ENCODE data around the gene SLC6A5. TPM values are rescaled to one million over a fixed set of nuclear protein-coding genes. Genes with fewer than 3 reads are reported as not detected.

The SLC6A5 gene
- total RNA-seq, 1 experiment from 2014 or later, result not detected

- no peak for DNase-seq
- no peaks in the 10 kb centered on the region for H3K27me3 ChIP-seq (ENCODE audit: low read length)
Measured at GRCh38 chr11:20654038-20654437, 54.6 kb downstream of the SLC6A5 start.

GRCh38 chr11:20656901-20657300, 57.5 kb downstream of the SLC6A5 start:
- Histone ChIP-seq H3K9me2 (replicated peaks; ENCODE audit: insufficient read depth, low read length) (no peaks in the 10 kb centered on the region), H3K9ac (ENCODE audit: low read length) (no peak overlapping the region), H3K9me3 (ENCODE audit: low read length) (no peaks in the 10 kb centered on the region), H2AFZ (ENCODE audit: low read length) (no peak overlapping the region), H3K27ac (ENCODE audit: low read length) (no peak overlapping the region), H3K79me2 (ENCODE audit: low read length) (no peaks in the 10 kb centered on the region), H3K4me2 (ENCODE audit: low read depth, low read length, poor library complexity, severe bottlenecking) (no peak overlapping the region), H3K36me3 (ENCODE audit: insufficient read depth, low read length) (no peaks in the 10 kb centered on the region), H3K27me3 (ENCODE audit: low read length) (no peaks in the 10 kb centered on the region), H3K4me1 (ENCODE audit: low read length) (no peaks in the 10 kb centered on the region), H4K20me1 (ENCODE audit: insufficient read depth, low read depth, low read length) (no peaks in the 10 kb centered on the region), H3K4me3 (ENCODE audit: low read length) (no peak overlapping the region)
- no peak for DNase-seq

More at GRCh38 chr11:20654038-20654437, 54.6 kb downstream of the SLC6A5 start:
- no peaks in the 10 kb centered on the region for H4K20me1 ChIP-seq (ENCODE audit: insufficient read depth, low read depth, low read length)
- no peak overlapping the region for H3K27ac ChIP-seq (ENCODE audit: low read length)
- H3K9me2 ChIP-seq (replicated peaks; ENCODE audit: insufficient read depth, low read length), result no peaks in the 10 kb centered on the region
- H3K4me1 ChIP-seq (ENCODE audit: low read length), result no peaks in the 10 kb centered on the region
- H3K9ac ChIP-seq (ENCODE audit: low read length), result no peak overlapping the region
- H2AFZ ChIP-seq (ENCODE audit: low read length), result no peak overlapping the region
- no peaks in the 10 kb centered on the region for H3K79me2 ChIP-seq (ENCODE audit: low read length)
- no peaks in the 10 kb centered on the region for H3K36me3 ChIP-seq (ENCODE audit: insufficient read depth, low read length)
- no peak overlapping the region for H3K4me3 ChIP-seq (ENCODE audit: low read length)
- H3K9me3 ChIP-seq (ENCODE audit: low read length), result no peaks in the 10 kb centered on the region
- H3K4me2 ChIP-seq (ENCODE audit: low read depth, low read length, poor library complexity, severe bottlenecking), result no peak overlapping the region

GRCh38 chr11:20658135-20658534, 58.7 kb downstream of the SLC6A5 start:
- Histone ChIP-seq H3K9me3 (ENCODE audit: low read length) (no peaks in the 10 kb centered on the region), H3K9me2 (replicated peaks; ENCODE audit: insufficient read depth, low read length) (no peaks in the 10 kb centered on the region), H3K4me1 (ENCODE audit: low read length) (no peaks in the 10 kb centered on the region), H3K79me2 (ENCODE audit: low read length) (no peaks in the 10 kb centered on the region), H3K9ac (ENCODE audit: low read length) (no peak overlapping the region), H3K27ac (ENCODE audit: low read length) (no peak overlapping the region), H3K4me3 (ENCODE audit: low read length) (no peak overlapping the region), H3K36me3 (ENCODE audit: insufficient read depth, low read length) (no peaks in the 10 kb centered on the region), H2AFZ (ENCODE audit: low read length) (no peak overlapping the region), H4K20me1 (ENCODE audit: insufficient read depth, low read depth, low read length) (no peaks in the 10 kb centered on the region), H3K4me2 (ENCODE audit: low read depth, low read length, poor library complexity, severe bottlenecking) (no peak overlapping the region), H3K27me3 (ENCODE audit: low read length) (no peaks in the 10 kb centered on the region)
- no peak for DNase-seq

- H3K36me3 ChIP-seq (ENCODE audit: insufficient read depth, low read length), result no peaks in the 10 kb centered on the region
- H3K27me3 ChIP-seq (ENCODE audit: low read length), result no peaks in the 10 kb centered on the region
- no peaks in the 10 kb centered on the region for H3K4me1 ChIP-seq (ENCODE audit: low read length)
- no peaks in the 10 kb centered on the region for H3K79me2 ChIP-seq (ENCODE audit: low read length)
- no peak overlapping the region for H3K4me2 ChIP-seq (ENCODE audit: low read depth, low read length, poor library complexity, severe bottlenecking)
- no peak overlapping the region for H2AFZ ChIP-seq (ENCODE audit: low read length)
- H3K9me3 ChIP-seq (ENCODE audit: low read length), result no peaks in the 10 kb centered on the region
- H3K4me3 ChIP-seq (ENCODE audit: low read length), result no peak overlapping the region
- peak; percentile 44 for DNase-seq
- H4K20me1 ChIP-seq (ENCODE audit: insufficient read depth, low read depth, low read length), result no peaks in the 10 kb centered on the region
- no peak overlapping the region for H3K27ac ChIP-seq (ENCODE audit: low read length)
- no peak overlapping the region for H3K9ac ChIP-seq (ENCODE audit: low read length)
- no peaks in the 10 kb centered on the region for H3K9me2 ChIP-seq (replicated peaks; ENCODE audit: insufficient read depth, low read length)
Measured at GRCh38 chr11:20661445-20661844, 62.0 kb downstream of the SLC6A5 start.

- Histone ChIP-seq H2AFZ (ENCODE audit: low read length) (no peak overlapping the region), H3K4me3 (ENCODE audit: low read length) (no peak overlapping the region), H3K27ac (ENCODE audit: low read length) (no peak overlapping the region), H3K27me3 (ENCODE audit: low read length) (no peaks in the 10 kb centered on the region), H4K20me1 (ENCODE audit: insufficient read depth, low read depth, low read length) (no peaks in the 10 kb centered on the region), H3K9me2 (replicated peaks; ENCODE audit: insufficient read depth, low read length) (no peaks in the 10 kb centered on the region), H3K4me2 (ENCODE audit: low read depth, low read length, poor library complexity, severe bottlenecking) (no peak overlapping the region), H3K9ac (ENCODE audit: low read length) (no peak overlapping the region), H3K9me3 (ENCODE audit: low read length) (no peaks in the 10 kb centered on the region), H3K36me3 (ENCODE audit: insufficient read depth, low read length) (no peaks in the 10 kb centered on the region), H3K4me1 (ENCODE audit: low read length) (no peaks in the 10 kb centered on the region), H3K79me2 (ENCODE audit: low read length) (no peaks in the 10 kb centered on the region)
- DNase-seq, result no peak
Measured at GRCh38 chr11:20661850-20662249, 62.4 kb downstream of the SLC6A5 start.

- H3K9ac ChIP-seq (ENCODE audit: low read length), result no peak overlapping the region
Measured at GRCh38 chr11:20668131-20668809, 68.9 kb downstream of the SLC6A5 start.

GRCh38 chr11:20668844-20669819, 69.7 kb downstream of the SLC6A5 start, which contains the start of gene NELL1:
NELL1 (plus strand) TSS chr11:20669586.
- Histone ChIP-seq H4K20me1 (ENCODE audit: insufficient read depth, low read depth, low read length) (no peaks in the 10 kb centered on the region), H3K79me2 (ENCODE audit: low read length) (no peaks in the 10 kb centered on the region), H2AFZ (ENCODE audit: low read length) (no peak within 1 kb of the TSS), H3K27me3 (ENCODE audit: low read length) (no peaks in the 10 kb centered on the region), H3K27ac (ENCODE audit: low read length) (no peak within 1 kb of the TSS), H3K4me3 (ENCODE audit: low read length) (no peak within 1 kb of the TSS), H3K36me3 (ENCODE audit: insufficient read depth, low read length) (no peaks in the 10 kb centered on the region), H3K9me3 (ENCODE audit: low read length) (no peaks in the 10 kb centered on the region), H3K4me2 (ENCODE audit: low read depth, low read length, poor library complexity, severe bottlenecking) (no peak within 1 kb of the TSS), H3K9ac (ENCODE audit: low read length) (no peak within 1 kb of the TSS), H3K9me2 (replicated peaks; ENCODE audit: insufficient read depth, low read length) (no peaks in the 10 kb centered on the region), H3K4me1 (ENCODE audit: low read length) (no peaks in the 10 kb centered on the region)
- no peak for DNase-seq

More at GRCh38 chr11:20668131-20668809, 68.9 kb downstream of the SLC6A5 start:
- no peaks in the 10 kb centered on the region for H3K79me2 ChIP-seq (ENCODE audit: low read length)
- H2AFZ ChIP-seq (ENCODE audit: low read length), result no peak overlapping the region
- H3K4me1 ChIP-seq (ENCODE audit: low read length), result no peaks in the 10 kb centered on the region
- no peak for DNase-seq
- no peaks in the 10 kb centered on the region for H3K27me3 ChIP-seq (ENCODE audit: low read length)
- no peak overlapping the region for H3K4me2 ChIP-seq (ENCODE audit: low read depth, low read length, poor library complexity, severe bottlenecking)
- no peak overlapping the region for H3K27ac ChIP-seq (ENCODE audit: low read length)
- no peak overlapping the region for H3K4me3 ChIP-seq (ENCODE audit: low read length)
- no peaks in the 10 kb centered on the region for H3K9me2 ChIP-seq (replicated peaks; ENCODE audit: insufficient read depth, low read length)
- H4K20me1 ChIP-seq (ENCODE audit: insufficient read depth, low read depth, low read length), result no peaks in the 10 kb centered on the region
- no peaks in the 10 kb centered on the region for H3K36me3 ChIP-seq (ENCODE audit: insufficient read depth, low read length)
- no peaks in the 10 kb centered on the region for H3K9me3 ChIP-seq (ENCODE audit: low read length)

Measured in Karpas-422 (cell line).